ENCODE data around the gene OR2W1. TPM values are rescaled to one million over a fixed set of nuclear protein-coding genes. Genes with fewer than 3 reads are reported as not detected.

Gene OR2W1
- total RNA-seq, 4 donors from 2014 or later: not detected

GRCh38 chr6:29016559-29017427 lies 28.2 kb downstream of the OR2W1 start:
- ATAC-seq (ENCODE audit: low FRiP score) (peak; percentile 67), DNase-seq (ENCODE audit: low spot score) (peak; percentile 96)
- peak in 1 of 3 donors; percentile 69 for TF ChIP-seq CTCF (IDR thresholded peaks at IDR 0.05)

GRCh38 chr6:29014729-29015608 lies 30.0 kb downstream of the OR2W1 start:
- DNase-seq (ENCODE audit: low spot score) (no peak), ATAC-seq (ENCODE audit: low FRiP score) (no peak)
- TF ChIP-seq CTCF (IDR thresholded peaks at IDR 0.05): no peak

GRCh38 chr6:29011276-29011734 lies 33.7 kb downstream of the OR2W1 start:
- DNase-seq (ENCODE audit: low spot score): no peak
- peak; percentile 77 for ATAC-seq (ENCODE audit: low FRiP score)
- no peak for TF ChIP-seq CTCF (IDR thresholded peaks at IDR 0.05)

- no peak for ATAC-seq (ENCODE audit: low FRiP score)
- DNase-seq (ENCODE audit: low spot score): no peak
These were observed 35.6 kb downstream of the OR2W1 start for GRCh38 chr6:29009358-29009757.

GRCh38 chr6:29008089-29008488 lies 36.9 kb downstream of the OR2W1 start:
- DNase-seq (ENCODE audit: low spot score) (no peak), ATAC-seq (ENCODE audit: low FRiP score) (no peak)
- TF ChIP-seq CTCF (IDR thresholded peaks at IDR 0.05): no peak

More at GRCh38 chr6:29009358-29009757, 35.6 kb downstream of the OR2W1 start:
- no peak for TF ChIP-seq CTCF (IDR thresholded peaks at IDR 0.05)

DNA sequence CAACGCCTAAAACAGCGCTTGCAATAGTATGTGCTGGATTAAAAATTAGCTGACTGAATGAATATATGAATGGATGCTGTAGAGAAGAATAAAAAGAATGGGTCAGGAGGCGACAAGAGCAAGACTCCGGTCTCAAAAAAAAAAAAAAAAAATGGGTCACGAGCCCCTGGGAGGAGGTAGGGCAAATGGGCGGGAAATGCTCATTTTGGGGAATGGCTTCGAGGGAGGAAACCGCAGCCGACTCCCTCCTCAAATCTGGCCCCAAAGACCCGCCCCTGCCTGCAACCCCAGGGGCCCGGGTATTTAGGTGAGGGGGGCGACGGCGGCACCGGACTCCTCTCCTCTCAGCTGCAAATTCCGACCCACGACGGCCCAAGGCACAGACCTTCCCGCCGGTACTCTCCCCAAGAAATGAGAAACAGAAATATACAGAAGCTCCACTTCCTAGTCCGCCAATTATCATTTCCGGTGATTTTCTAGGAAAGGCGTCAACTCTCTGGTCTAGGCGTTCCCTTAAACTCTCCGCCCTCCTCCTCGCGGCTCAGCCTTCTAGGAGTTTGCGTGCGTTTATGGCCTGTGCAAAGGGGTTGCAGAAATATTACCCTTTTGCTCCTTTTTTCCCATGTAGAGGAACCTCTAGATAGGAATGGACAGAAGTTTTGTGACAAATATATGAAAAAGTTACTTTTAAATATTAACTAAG lies 39.6 kb downstream of the OR2W1 start, which contains the start of gene ZNF311:
Gene ZNF311, minus strand, starts transcription at position 133 of the 703 bp plus-strand sequence. CDS start 1,361 bp downstream, outside the sequence.
- DNase-seq (ENCODE audit: low spot score): no peak
- no peak for TF ChIP-seq CTCF (IDR thresholded peaks at IDR 0.05)
- peak; percentile 87 for ATAC-seq (ENCODE audit: low FRiP score)

Measured in omental fat pad (tissue), 4 donors.